ENCODE results near the gene INHBB. TPM values are rescaled to one million over a fixed set of nuclear protein-coding genes. Genes with fewer than 3 reads are reported as not detected.
"Not testable (repeated sequence)": the region's sequence is repeated elsewhere in the genome, so short reads cannot be mapped to it uniquely, and the experiment has no call there.

The INHBB gene
- total RNA-seq, 2 experiments from 2014 or later: not detected

GRCh38 chr2:120319686-120320317 is 26.1 kb upstream of the INHBB start:
- CTCF ChIA-PET: no interaction called here
- Mint-ChIP-seq H3K4me3 (no peak overlapping the region), H3K4me1 (peaks cover 8% of the 10 kb centered on the region), H3K36me3 (no peaks in the 10 kb centered on the region), H3K27ac (no peak overlapping the region), H3K9me3 (ENCODE audit: low read depth) (no peaks in the 10 kb centered on the region), H3K27me3 (peaks cover 5% of the 10 kb centered on the region)
- ATAC-seq: no peak
- no peak for DNase-seq

- H3K36me3 Mint-ChIP-seq: no peaks in the 10 kb centered on the region
- DNase-seq (no peak), ATAC-seq (no peak)
- H3K27me3 Mint-ChIP-seq: peaks cover 3% of the 10 kb centered on the region
- CTCF ChIA-PET: no interaction called here
- H3K4me3 Mint-ChIP-seq: no peak overlapping the region
- no peaks in the 10 kb centered on the region for H3K9me3 Mint-ChIP-seq (ENCODE audit: low read depth)
- H3K4me1 Mint-ChIP-seq: peaks cover 4% of the 10 kb centered on the region
- no peak overlapping the region for H3K27ac Mint-ChIP-seq
Observed at GRCh38 chr2:120320318-120320851, 25.6 kb upstream of the INHBB start.

GRCh38 chr2:120320887-120321556 is 24.9 kb upstream of the INHBB start:
- not testable (repeated sequence) for DNase-seq, H3K27me3 Mint-ChIP-seq
- CTCF ChIA-PET: interaction anchor here (0.8 kb wide), 1 partner anchor 8 kb away, joined by 3 read pairs; no protein-coding TSS in a partner anchor

GRCh38 chr2:120321721-120322284 is 24.1 kb upstream of the INHBB start:
- ATAC-seq (no peak), DNase-seq (no peak)
- CTCF ChIA-PET: interaction anchor here (0.8 kb wide), 1 partner anchor 9 kb away, joined by 3 read pairs; no protein-coding TSS in a partner anchor
- no peaks in the 10 kb centered on the region for H3K9me3 Mint-ChIP-seq (ENCODE audit: low read depth)
- H3K4me1 Mint-ChIP-seq: peaks cover 4% of the 10 kb centered on the region
- no peaks in the 10 kb centered on the region for H3K36me3 Mint-ChIP-seq
- peaks cover 3% of the 10 kb centered on the region for H3K27me3 Mint-ChIP-seq
- H3K27ac Mint-ChIP-seq: no peak overlapping the region
- no peak overlapping the region for H3K4me3 Mint-ChIP-seq

More at GRCh38 chr2:120320887-120321556, 24.9 kb upstream of the INHBB start:
- not testable (repeated sequence) for H3K27ac Mint-ChIP-seq; ATAC-seq; H3K9me3 Mint-ChIP-seq (ENCODE audit: low read depth); H3K36me3 Mint-ChIP-seq; H3K4me1 Mint-ChIP-seq; H3K4me3 Mint-ChIP-seq

- ATAC-seq (no peak), DNase-seq (no peak)
- H3K27ac Mint-ChIP-seq: no peak overlapping the region
- H3K4me3 Mint-ChIP-seq: no peak overlapping the region
- no peaks in the 10 kb centered on the region for H3K36me3 Mint-ChIP-seq
- H3K9me3 Mint-ChIP-seq (ENCODE audit: low read depth): no peaks in the 10 kb centered on the region
- H3K27me3 Mint-ChIP-seq: peaks cover 3% of the 10 kb centered on the region
- CTCF ChIA-PET: no interaction called here
- peaks cover 4% of the 10 kb centered on the region for H3K4me1 Mint-ChIP-seq
Observed at GRCh38 chr2:120322329-120322728, 23.6 kb upstream of the INHBB start.

GRCh38 chr2:120323214-120323613 is 22.7 kb upstream of the INHBB start:
- CTCF ChIA-PET: interaction anchor here (1.7 to 1.9 kb wide), 2 partner anchors 9 to 10 kb away, joined by 7 to 11 read pairs; no protein-coding TSS in a partner anchor
- H3K9me3 Mint-ChIP-seq (ENCODE audit: low read depth): no peaks in the 10 kb centered on the region
- H3K27me3 Mint-ChIP-seq: peaks cover 3% of the 10 kb centered on the region
- H3K36me3 Mint-ChIP-seq: no peaks in the 10 kb centered on the region
- H3K4me3 Mint-ChIP-seq: no peak overlapping the region
- H3K27ac Mint-ChIP-seq: no peak overlapping the region
- ATAC-seq: no peak
- no peak for DNase-seq
- peaks cover 4% of the 10 kb centered on the region for H3K4me1 Mint-ChIP-seq

- no peaks in the 10 kb centered on the region for H3K36me3 Mint-ChIP-seq
- ATAC-seq (no peak), DNase-seq (no peak)
- CTCF ChIA-PET: interaction anchor here (0.6 to 1.9 kb wide), 3 partner anchors 9 to 12 kb away, joined by 3 to 11 read pairs (median 7); no protein-coding TSS in a partner anchor
- H3K4me3 Mint-ChIP-seq: no peak overlapping the region
- H3K9me3 Mint-ChIP-seq (ENCODE audit: low read depth): no peaks in the 10 kb centered on the region
- H3K27me3 Mint-ChIP-seq: peaks cover 3% of the 10 kb centered on the region
- H3K27ac Mint-ChIP-seq: no peak overlapping the region
- H3K4me1 Mint-ChIP-seq: peaks cover 4% of the 10 kb centered on the region
Observed at GRCh38 chr2:120323807-120324399, 22.0 kb upstream of the INHBB start.

GRCh38 chr2:120324933-120325332 is 21.0 kb upstream of the INHBB start:
- Mint-ChIP-seq H3K27me3 (peaks cover 7% of the 10 kb centered on the region), H3K4me1 (peaks cover 4% of the 10 kb centered on the region), H3K27ac (no peak overlapping the region), H3K4me3 (no peak overlapping the region), H3K36me3 (no peaks in the 10 kb centered on the region), H3K9me3 (ENCODE audit: low read depth) (no peaks in the 10 kb centered on the region)
- DNase-seq (no peak), ATAC-seq (no peak)
- CTCF ChIA-PET: no interaction called here

GRCh38 chr2:120326066-120326465 is 19.9 kb upstream of the INHBB start:
- peaks cover 4% of the 10 kb centered on the region for H3K4me1 Mint-ChIP-seq
- no peak overlapping the region for H3K27ac Mint-ChIP-seq
- CTCF ChIA-PET: interaction anchor here (0.7 to 1.1 kb wide), 2 partner anchors 14 to 739 kb away, joined by 3 read pairs; no protein-coding TSS in a partner anchor
- H3K27me3 Mint-ChIP-seq: peaks cover 11% of the 10 kb centered on the region
- H3K9me3 Mint-ChIP-seq (ENCODE audit: low read depth): no peaks in the 10 kb centered on the region
- ATAC-seq: no peak
- H3K4me3 Mint-ChIP-seq: no peak overlapping the region
- H3K36me3 Mint-ChIP-seq: no peaks in the 10 kb centered on the region
- DNase-seq: no peak

- no peaks in the 10 kb centered on the region for H3K9me3 Mint-ChIP-seq (ENCODE audit: low read depth)
- CTCF ChIA-PET: interaction anchor here (1.6 kb wide), 1 partner anchor 12 kb away, joined by 4 read pairs; no protein-coding TSS in a partner anchor
- ATAC-seq (no peak), DNase-seq (no peak)
- no peaks in the 10 kb centered on the region for H3K4me1 Mint-ChIP-seq
- H3K27ac Mint-ChIP-seq: no peak overlapping the region
- H3K36me3 Mint-ChIP-seq: no peaks in the 10 kb centered on the region
- H3K4me3 Mint-ChIP-seq: no peak overlapping the region
- peaks cover 36% of the 10 kb centered on the region for H3K27me3 Mint-ChIP-seq
Observed at GRCh38 chr2:120330946-120331822, 14.8 kb upstream of the INHBB start.

- CTCF ChIA-PET: interaction anchor here (1.6 kb wide), 1 partner anchor 11 kb away, joined by 4 read pairs; no protein-coding TSS in a partner anchor
- H3K36me3 Mint-ChIP-seq: no peaks in the 10 kb centered on the region
- no peak overlapping the region for H3K4me3 Mint-ChIP-seq
- DNase-seq (no peak), ATAC-seq (no peak)
- H3K27ac Mint-ChIP-seq: no peak overlapping the region
- no peaks in the 10 kb centered on the region for H3K9me3 Mint-ChIP-seq (ENCODE audit: low read depth)
- peaks cover 37% of the 10 kb centered on the region for H3K27me3 Mint-ChIP-seq
- no peaks in the 10 kb centered on the region for H3K4me1 Mint-ChIP-seq
Observed at GRCh38 chr2:120331903-120332302, 14.0 kb upstream of the INHBB start.

GRCh38 chr2:120332384-120332783 is 13.6 kb upstream of the INHBB start:
- CTCF ChIA-PET: interaction anchor here (1.0 to 1.6 kb wide), 2 partner anchors 11 to 12 kb away, joined by 3 to 4 read pairs; no protein-coding TSS in a partner anchor
- H3K36me3 Mint-ChIP-seq: no peaks in the 10 kb centered on the region
- H3K4me1 Mint-ChIP-seq: no peaks in the 10 kb centered on the region
- H3K27me3 Mint-ChIP-seq: peaks cover 37% of the 10 kb centered on the region
- H3K27ac Mint-ChIP-seq: no peak overlapping the region
- no peak overlapping the region for H3K4me3 Mint-ChIP-seq
- H3K9me3 Mint-ChIP-seq (ENCODE audit: low read depth): no peaks in the 10 kb centered on the region
- no peak for DNase-seq
- no peak for ATAC-seq

Data from activated CD8-positive, alpha-beta memory T cell treated with anti-CD3 and anti-CD28 coated beads, Interleukin-2, amount 10 ng/mL, durations not matched to agents 7 days and 5 days (primary cell).